Neutrophil (primary cell): ENCODE results near the gene KIAA1586.

Experiments used
- H3K27ac ChIP-seq: fragments of 200-600 bp; sonication (generic); 2 replicates; pipeline ENCODE4 v1.5.1; 2016; ENCODE audit warnings: mild to moderate bottlenecking, moderate library complexity
- H3K27me3 ChIP-seq: fragments of 200-600 bp; sonication (generic); 2 replicates; pipeline ENCODE4 v1.6.0; 2016; ENCODE audit warnings: mild to moderate bottlenecking
- H3K36me3 ChIP-seq: fragments of 200-600 bp; sonication (generic); 2 replicates; pipeline ENCODE4 v1.5.1; 2017
- H3K4me1 ChIP-seq, 2 experiments: fragments of 200-600 bp in 1 of 2; sonication (generic) in 1 of 2; 1 replicate in 1 of 2; 2 replicates in 1 of 2; pipeline versions ENCODE4 v1.5.1 to v1.6.1; 2013 to 2016; ENCODE audit warnings: low read depth in 1 of 2, low read length in 1 of 2, mild to moderate bottlenecking in 1 of 2, moderate library complexity in 1 of 2; ENCODE audit not compliant: control insufficient read depth in 1 of 2, insufficient read depth in 1 of 2
- H3K4me3 ChIP-seq, 2 experiments: fragments of 200-600 bp in 1 of 2; sonication (generic) in 1 of 2; 1 replicate in 1 of 2; 2 replicates in 1 of 2; pipeline ENCODE4 v1.5.1; 2013 to 2016; ENCODE audit warnings: low read depth in 1 of 2, low read length in 1 of 2, mild to moderate bottlenecking in 1 of 2, moderate library complexity in 1 of 2
- H3K9me3 ChIP-seq: fragments of 200-600 bp; sonication (generic); 2 replicates; pipeline ENCODE4 v1.5.1; 2016
- CTCF ChIP-seq: fragments of 200-600 bp; sonication (generic); IDR thresholded peaks from 2 replicates; pipeline ENCODE4 v1.5.1; 2016; ENCODE audit warnings: antibody characterized with exemption

Gene KIAA1586

GRCh38 chr6:57074383-57074782 lies 27.9 kb downstream of the KIAA1586 start:
- Histone ChIP-seq H3K9me3 (no peaks in the 10 kb centered on the region), H3K27me3 (no peaks in the 10 kb centered on the region), H3K36me3 (no peaks in the 10 kb centered on the region), H3K4me3 (no peak overlapping the region), H3K4me1 (no peaks in the 10 kb centered on the region), H3K27ac (no peak overlapping the region)
- TF ChIP-seq CTCF = no peak

GRCh38 chr6:57075092-57075491 lies 28.6 kb downstream of the KIAA1586 start:
- H3K27me3 ChIP-seq = no peaks in the 10 kb centered on the region
- no peaks in the 10 kb centered on the region for H3K9me3 ChIP-seq
- TF ChIP-seq CTCF = no peak
- no peak overlapping the region for H3K4me3 ChIP-seq
- H3K27ac ChIP-seq = no peak overlapping the region
- no peaks in the 10 kb centered on the region for H3K36me3 ChIP-seq
- H3K4me1 ChIP-seq = no peaks in the 10 kb centered on the region

GRCh38 chr6:57078531-57079207 lies 32.2 kb downstream of the KIAA1586 start:
- H3K36me3 ChIP-seq = no peaks in the 10 kb centered on the region
- no peaks in the 10 kb centered on the region for H3K27me3 ChIP-seq
- no peaks in the 10 kb centered on the region for H3K9me3 ChIP-seq
- H3K27ac ChIP-seq = no peak overlapping the region
- H3K4me3 ChIP-seq = no peak overlapping the region
- no peak for TF ChIP-seq CTCF
- no peaks in the 10 kb centered on the region for H3K4me1 ChIP-seq

- no peak overlapping the region for H3K4me3 ChIP-seq
- no peak overlapping the region for H3K27ac ChIP-seq
- H3K9me3 ChIP-seq = no peaks in the 10 kb centered on the region
- H3K4me1 ChIP-seq = peaks cover 7 to 20% of the 10 kb centered on the region in 2 experiments
- no peaks in the 10 kb centered on the region for H3K36me3 ChIP-seq
- H3K27me3 ChIP-seq = no peaks in the 10 kb centered on the region
- no peak for TF ChIP-seq CTCF
Observed at GRCh38 chr6:57085471-57085870, 39.0 kb downstream of the KIAA1586 start.

- Histone ChIP-seq H3K27me3 (no peaks in the 10 kb centered on the region), H3K9me3 (no peaks in the 10 kb centered on the region), H3K4me1 (peaks cover 12 to 25% of the 10 kb centered on the region in 2 experiments), H3K36me3 (no peaks in the 10 kb centered on the region), H3K27ac (no peak overlapping the region), H3K4me3 (no peak overlapping the region)
- TF ChIP-seq CTCF = no peak
Observed at GRCh38 chr6:57086843-57087242, 40.4 kb downstream of the KIAA1586 start.
